Thyroid gland (tissue), 4 donors: ENCODE data around the gene PDE3B.

Experiments
- CTCF ChIP-seq, 6 experiments: fragments of 200-600 bp in 3 of 6; fragments of 450-650 bp in 3 of 6; sonication (generic) in 3 of 6; IDR thresholded peaks; one replicate each; pipeline ENCODE4 v1.5.1; 2016 to 2019; ENCODE audit warnings: antibody characterized with exemption in 6 of 6, mild to moderate bottlenecking in 2 of 6, inconsistent platforms in 1 of 6, moderate library complexity in 1 of 6
- POLR2A ChIP-seq, 2 donors: fragments of 450-650 bp; IDR thresholded peaks; one replicate each; pipeline ENCODE4 v1.6.1; 2017; ENCODE audit warnings: antibody characterized with exemption in 2 of 2, mild to moderate bottlenecking in 2 of 2, moderate library complexity in 1 of 2

- TF ChIP-seq CTCF (IDR thresholded peaks at IDR 0.05) (no peak), POLR2A (IDR thresholded peaks at IDR 0.05) (no peak)
Observed at GRCh38 chr11:14677146-14677545, 33.5 kb downstream of the PDE3B start.
